T-helper 22 cell (primary cell): Measurements from ENCODE around the gene XPA.
"Not testable (repeated sequence)": the region's sequence is repeated elsewhere in the genome, so short reads cannot be mapped to it uniquely, and the experiment has no call there.

Source experiments
- DNase-seq: peaks from one replicate; pipeline ENCODE4 v3.0.0-alpha.2; 2020; ENCODE audit warnings: low read depth

The XPA gene

GRCh38 chr9:97696803-97697601 is at the start of gene XPA:
Gene XPA, minus strand, starts transcription at chr9:97697340. Its CDS starts 48 bp downstream, at chr9:97697292.
- peak; percentile 94 for DNase-seq

GRCh38 chr9:97744710-97745708 is 47.9 kb upstream of the XPA start:
- DNase-seq, result no peak

- not testable (repeated sequence) for DNase-seq
These were observed 46.9 kb upstream of the XPA start for GRCh38 chr9:97744025-97744424.

- DNase-seq, result no peak
These were observed 45.4 kb upstream of the XPA start for GRCh38 chr9:97742545-97742944.

- DNase-seq, result no peak
These were observed 44.8 kb upstream of the XPA start for GRCh38 chr9:97741947-97742346.

GRCh38 chr9:97740848-97741821 is 44.0 kb upstream of the XPA start:
- no peak for DNase-seq

GRCh38 chr9:97737429-97737828 is 40.3 kb upstream of the XPA start:
- DNase-seq, result no peak

- DNase-seq, result no peak
These were observed 38.0 kb upstream of the XPA start for GRCh38 chr9:97735070-97735600.

- no peak for DNase-seq
These were observed 29.6 kb upstream of the XPA start for GRCh38 chr9:97726716-97727115.

GRCh38 chr9:97723819-97724218 is 26.7 kb upstream of the XPA start:
- DNase-seq, result no peak

- DNase-seq, result no peak
These were observed 25.2 kb upstream of the XPA start for GRCh38 chr9:97722331-97722730.

GRCh38 chr9:97721396-97721795 is 24.3 kb upstream of the XPA start:
- no peak for DNase-seq

- no peak for DNase-seq
These were observed 20.7 kb upstream of the XPA start for GRCh38 chr9:97717866-97718265.

GRCh38 chr9:97714435-97714834 is 17.3 kb upstream of the XPA start:
- DNase-seq, result no peak

- DNase-seq, result no peak
These were observed 14.1 kb upstream of the XPA start for GRCh38 chr9:97711223-97711626.

- DNase-seq, result peak; percentile 5
These were observed 13.4 kb upstream of the XPA start for GRCh38 chr9:97710356-97711222.

- DNase-seq, result no peak
These were observed 9.1 kb upstream of the XPA start for GRCh38 chr9:97706246-97706645.

GRCh38 chr9:97705354-97705950 is 8.3 kb upstream of the XPA start:
- DNase-seq, result no peak

GRCh38 chr9:97704851-97705250 is 7.7 kb upstream of the XPA start:
- DNase-seq, result no peak

GRCh38 chr9:97704345-97704677 is 7.2 kb upstream of the XPA start:
- DNase-seq, result no peak
